ENCODE results near the gene JMJD8.

The JMJD8 gene

GRCh38 chr16:660132-660458 lies 24.0 kb downstream of the JMJD8 start:
- no peak for DNase-seq (ENCODE audit: low read depth in 2 of 2)

GRCh38 chr16:659618-660017 lies 24.5 kb downstream of the JMJD8 start:
- no peak for DNase-seq (ENCODE audit: low read depth in 2 of 2)

- DNase-seq (ENCODE audit: low read depth in 2 of 2): no peak
Measured at GRCh38 chr16:658679-659571, 25.2 kb downstream of the JMJD8 start.

DNA sequence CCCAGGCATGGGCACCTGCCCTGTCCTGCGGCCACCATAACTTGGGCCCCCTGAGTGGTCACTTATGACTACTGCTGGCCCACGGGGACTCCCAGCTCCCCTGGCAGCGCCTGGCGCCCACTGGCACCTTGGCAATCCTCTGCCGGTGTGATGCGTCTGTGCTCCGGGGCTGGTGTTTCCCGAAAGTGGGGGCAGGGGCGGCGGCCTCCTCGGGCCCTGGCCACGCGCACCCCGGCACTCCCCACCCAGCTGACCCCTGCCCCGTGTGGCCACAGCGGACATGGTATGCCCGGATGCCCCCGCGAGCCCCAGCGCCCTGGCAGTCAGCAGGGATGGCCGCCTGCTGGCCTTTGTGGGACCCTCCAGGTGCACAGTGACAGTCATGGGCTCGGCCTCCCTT lies 26.6 kb downstream of the JMJD8 start:
- DNase-seq (ENCODE audit: low read depth in 2 of 2): no peak

GRCh38 chr16:654034-654433 lies 30.1 kb downstream of the JMJD8 start:
- DNase-seq (ENCODE audit: low read depth in 2 of 2): no peak

DNA sequence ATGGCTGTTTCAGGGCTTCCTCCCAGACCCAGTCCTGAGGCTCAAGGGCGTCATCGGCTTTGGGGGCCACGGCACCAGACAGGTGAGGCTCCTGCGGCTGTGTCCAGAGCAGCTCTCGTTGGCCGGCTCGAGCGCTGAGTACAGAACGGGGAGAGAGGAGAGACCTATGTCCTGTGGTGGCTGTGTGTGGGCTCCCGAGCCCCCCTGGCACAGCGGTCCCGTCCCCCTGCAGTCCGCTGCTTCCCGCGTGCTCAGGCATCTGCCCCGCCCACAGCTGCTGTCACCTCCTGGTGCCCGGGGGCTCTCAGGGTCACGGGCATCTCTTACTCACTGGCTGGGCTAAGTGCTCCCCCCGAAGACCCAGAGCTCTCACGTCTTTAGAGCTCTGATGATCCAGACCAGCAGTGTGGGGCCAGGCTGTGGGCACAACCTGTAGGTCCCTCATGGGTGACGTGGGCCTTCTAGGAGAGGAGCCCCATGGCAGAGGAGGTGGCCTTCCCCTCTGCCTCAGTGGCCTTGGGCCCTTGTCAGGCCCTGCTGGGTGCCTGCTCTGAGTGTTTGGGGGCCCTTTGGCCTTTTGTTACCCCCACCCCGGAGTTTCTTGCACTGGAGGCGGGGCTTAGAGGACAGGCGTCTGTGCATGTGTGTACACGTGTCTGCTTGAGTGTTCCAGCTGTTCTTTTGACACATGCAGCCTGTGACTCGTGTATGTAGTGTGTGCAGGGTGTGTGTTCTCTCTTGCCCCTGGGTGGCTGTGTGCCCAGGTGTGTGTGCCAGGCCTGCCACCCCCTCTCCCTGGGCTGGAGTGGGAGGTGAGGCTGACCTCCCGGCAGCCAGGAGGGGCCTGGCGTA lies 31.5 kb downstream of the JMJD8 start:
- no peak for DNase-seq (ENCODE audit: low read depth in 2 of 2)

GRCh38 chr16:651844-652243 lies 32.3 kb downstream of the JMJD8 start:
- DNase-seq (ENCODE audit: low read depth in 2 of 2): no peak

DNA sequence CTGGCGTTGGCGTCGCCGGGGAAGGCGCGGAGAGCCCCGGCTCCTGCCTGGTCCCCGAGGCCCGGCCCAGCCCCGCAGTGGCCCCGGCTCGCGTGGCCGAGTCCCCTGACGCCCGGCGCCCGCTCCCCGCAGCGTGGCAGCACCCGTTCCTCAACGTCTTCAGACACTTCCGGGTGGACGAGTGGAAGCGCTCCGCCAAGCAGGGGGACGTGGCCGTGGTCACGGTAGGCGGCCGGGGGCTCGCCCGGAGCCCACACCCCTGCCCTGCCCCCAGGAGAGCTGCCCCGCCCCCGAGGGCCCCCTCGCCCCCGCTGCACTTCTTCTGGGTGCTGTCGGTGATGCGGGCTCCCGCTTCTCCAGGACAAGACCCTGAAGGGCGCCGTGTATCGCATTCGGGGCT lies 34.5 kb downstream of the JMJD8 start:
- no peak for DNase-seq (ENCODE audit: low read depth in 2 of 2)

DNA sequence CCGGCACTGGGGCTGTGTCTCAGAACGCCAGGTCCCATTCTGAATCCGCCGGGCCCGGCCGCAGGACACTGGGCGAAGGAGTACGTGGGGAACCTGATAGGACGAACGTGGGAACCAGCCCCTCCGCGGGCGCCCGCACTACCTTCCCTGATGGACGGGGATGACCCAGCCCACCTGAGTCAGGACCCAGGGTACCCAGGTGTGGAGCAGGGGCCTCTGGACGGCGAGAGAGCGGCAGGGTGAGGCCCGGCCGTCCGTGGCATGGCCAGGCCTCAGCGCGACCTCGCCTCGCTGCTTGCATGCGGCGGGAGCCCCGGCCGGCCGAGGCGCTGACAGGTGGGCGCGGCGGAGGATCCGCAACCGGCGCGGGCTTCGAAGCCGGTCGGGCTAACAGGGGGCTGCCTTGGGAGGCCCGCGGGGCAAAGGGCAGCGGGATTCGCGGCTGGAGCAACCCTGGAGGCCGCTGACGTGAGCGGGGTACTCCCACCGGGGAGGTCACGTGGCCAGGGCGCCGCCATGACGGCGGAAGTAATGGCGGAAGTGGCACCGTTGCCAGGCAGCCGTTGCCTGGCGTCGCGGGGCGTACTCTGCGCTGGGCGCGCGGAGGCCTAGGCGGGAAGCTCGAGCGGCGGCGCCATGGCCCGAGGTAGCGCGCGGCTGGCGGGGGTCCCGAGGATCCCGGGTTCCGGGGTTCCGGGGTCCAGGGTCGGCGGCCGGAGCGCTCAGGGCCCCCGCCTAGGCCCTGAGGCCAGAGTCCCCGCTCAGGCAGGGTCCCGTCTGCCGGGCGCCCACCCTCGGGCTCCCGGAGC lies 35.1 kb downstream of the JMJD8 start, which contains the start of gene WDR90:
TSS of gene WDR90 (plus strand) at position 585 of the 809 bp plus-strand sequence. CDS start at position 637, 52 bp downstream.
- DNase-seq (ENCODE audit: low read depth in 2 of 2): peak; percentile 92

DNA sequence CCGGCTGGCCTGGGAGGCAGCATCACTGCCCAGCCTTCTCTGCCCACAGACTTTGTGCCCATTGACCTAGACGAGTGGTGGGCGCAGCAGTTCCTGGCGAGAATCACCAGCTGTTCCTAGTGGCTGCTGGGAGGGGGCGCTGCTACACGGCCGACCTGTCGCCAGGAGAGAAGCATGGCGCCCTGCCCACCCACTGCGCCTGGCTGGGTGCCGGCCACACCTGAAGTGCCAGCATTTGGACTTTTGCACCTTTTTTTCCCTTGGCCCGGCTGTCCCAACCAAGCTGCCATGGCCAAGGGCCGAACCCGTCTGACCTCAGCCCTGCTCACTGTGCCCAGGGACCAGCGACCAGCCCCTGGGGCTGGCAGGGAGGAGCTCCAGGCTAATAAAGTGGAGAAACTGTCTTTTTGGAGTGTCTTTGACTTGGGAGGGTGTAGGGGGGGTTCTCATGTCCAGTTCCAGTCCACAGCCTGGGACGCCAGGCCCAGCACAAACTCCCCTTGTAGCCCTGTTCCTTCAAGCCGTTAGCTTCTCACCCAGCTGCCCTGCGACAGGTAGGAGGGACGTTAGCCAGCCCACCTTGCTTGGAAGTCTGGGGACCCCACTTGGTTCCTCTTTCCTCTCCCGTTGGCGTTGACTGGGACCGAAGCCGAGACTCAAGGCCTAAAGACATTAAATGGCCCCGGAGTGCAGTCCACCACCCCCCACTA lies 35.9 kb downstream of the JMJD8 start:
- DNase-seq (ENCODE audit: low read depth in 2 of 2): peak in 1 of 2 donors; percentile 42

DNA sequence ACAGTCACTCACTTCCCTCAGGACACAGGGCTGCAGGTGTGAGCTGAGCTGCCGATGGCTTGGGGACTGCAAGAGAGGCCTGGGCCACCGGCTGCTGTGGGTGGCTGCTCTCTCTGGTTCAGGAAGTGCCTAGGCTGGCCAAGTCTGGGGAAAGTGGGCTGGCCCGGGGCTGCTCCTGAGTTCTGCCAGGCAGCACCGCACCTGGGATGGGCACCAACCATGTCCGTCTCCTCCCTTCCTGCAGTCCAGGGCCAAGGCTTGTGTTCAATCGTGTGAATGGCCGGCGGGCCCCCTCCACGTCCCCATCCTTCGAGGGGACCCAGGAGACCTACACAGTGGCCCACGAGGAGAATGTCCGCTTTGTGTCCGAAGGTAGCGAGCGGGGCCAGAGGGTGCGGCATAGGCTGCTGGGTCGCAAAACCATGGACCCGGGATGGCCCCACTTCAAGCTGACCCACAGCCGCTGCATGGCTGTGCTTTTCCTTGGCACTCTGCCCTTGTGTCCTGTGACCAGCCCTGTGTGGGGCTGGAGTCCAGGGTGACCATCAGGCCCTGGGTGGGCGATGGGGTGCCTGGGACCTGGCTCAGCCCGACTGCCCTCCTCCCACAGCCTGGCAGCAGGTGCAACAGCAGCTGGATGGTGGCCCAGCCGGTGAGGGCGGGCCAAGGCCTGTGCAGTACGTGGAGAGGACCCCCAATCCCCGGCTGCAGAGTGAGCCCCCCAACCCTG lies 36.8 kb downstream of the JMJD8 start:
- no peak for DNase-seq (ENCODE audit: low read depth in 2 of 2)

DNA sequence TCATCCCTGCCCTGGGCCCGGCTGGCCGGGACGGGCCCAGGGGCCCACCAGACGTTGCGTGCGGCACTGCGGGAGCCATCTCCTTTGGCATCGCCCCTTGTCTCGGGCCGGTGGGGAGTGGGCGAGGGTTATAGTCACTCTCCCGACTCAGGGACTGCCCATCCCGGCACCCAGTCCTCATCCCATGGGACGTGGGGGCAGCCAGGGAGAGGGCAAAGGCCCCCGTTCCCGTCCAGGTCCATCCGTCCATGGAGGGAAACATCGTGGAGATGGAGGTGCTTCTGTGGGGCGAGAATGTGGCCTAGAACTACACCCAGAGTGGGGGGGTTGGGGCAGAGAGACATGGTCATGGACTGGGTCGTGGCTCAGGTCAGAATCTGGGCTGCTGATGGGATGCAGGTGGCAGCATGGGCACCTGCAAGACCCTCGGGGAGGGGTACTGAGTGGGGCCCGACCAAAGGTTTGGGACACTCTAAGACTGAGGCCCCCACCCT lies 37.4 kb downstream of the JMJD8 start:
- DNase-seq (ENCODE audit: low read depth in 2 of 2): no peak

DNA sequence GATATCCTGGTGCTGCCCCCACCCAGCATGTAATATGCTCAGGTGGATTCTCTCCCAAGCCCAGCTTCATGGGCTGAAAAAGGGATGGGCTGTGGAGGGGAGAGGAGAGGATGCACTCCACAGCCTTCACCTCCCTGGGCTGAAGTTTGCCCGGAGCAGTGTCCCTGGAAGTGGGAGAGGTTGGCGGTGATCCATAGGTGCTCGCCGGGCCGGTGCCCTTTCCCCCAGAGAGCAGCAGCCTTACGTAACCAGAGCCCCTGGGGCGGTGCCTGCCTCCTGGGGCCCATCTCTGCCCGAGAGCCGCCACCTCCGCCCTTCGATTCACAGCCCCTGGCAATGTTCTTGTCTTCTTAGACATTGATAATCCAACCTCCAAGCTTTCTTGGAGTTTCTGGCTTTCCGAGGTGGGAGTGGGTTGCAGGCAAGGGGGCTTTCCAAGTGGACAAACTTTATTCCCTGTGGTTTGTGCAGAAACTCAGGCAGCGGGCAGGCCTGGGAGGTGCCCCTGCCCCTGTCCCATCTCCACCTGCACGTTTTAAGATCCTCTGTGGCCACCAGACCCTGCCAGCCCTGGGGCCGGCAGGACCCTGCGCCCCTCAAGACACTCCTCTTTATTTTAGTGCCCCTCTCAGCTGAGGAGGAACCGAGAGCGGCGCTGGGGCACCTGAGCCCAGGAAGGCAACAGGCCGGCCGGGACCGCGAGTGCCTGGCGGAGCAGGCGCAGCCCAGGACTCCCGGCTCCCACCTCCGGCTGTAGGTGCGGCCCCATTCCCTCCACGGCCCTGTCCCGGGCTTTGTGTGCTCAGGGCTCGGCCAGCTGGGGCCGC lies 38.1 kb downstream of the JMJD8 start:
- no peak for DNase-seq (ENCODE audit: low read depth in 2 of 2)

DNA sequence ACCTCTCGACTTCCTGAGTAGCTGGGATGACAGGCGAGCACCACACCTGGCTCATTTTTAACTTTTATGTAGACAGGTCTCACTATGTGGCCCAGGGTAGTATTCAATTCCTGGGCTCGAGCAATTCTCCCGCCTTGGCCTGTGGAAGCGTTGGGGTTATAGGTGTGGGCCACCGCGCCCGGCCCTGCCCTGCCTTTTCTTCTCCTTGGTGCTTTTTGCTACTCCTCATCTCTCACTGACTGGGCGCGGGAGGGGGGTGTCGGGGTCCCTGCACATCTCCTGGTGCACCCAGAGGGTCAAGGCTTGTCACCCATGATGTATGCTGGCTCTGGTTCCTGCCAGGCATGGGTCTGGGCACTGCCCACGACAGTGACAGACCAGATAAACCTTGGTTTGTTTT lies 39.6 kb downstream of the JMJD8 start:
- no peak for DNase-seq (ENCODE audit: low read depth in 2 of 2)

DNA sequence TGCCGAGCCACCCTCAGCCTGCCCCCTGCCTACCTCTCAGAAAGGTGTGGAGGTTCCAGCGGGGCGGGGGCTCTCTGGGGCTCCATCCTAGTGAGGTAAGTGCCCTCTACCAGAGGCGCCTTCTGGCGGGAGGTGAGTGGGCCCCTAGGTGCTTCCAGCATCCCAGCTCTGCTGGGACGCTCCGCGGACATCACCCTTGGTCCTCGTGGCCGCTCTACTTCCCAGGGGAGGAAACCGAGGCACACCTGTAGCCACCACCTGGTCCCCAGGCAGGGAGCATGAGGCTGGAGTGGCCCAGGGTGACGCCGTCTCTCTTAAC lies 41.1 kb downstream of the JMJD8 start:
- no peak for DNase-seq (ENCODE audit: low read depth in 2 of 2)

- no peak for DNase-seq (ENCODE audit: low read depth in 2 of 2)
Measured at GRCh38 chr16:642189-643049, 41.7 kb downstream of the JMJD8 start.

DNA sequence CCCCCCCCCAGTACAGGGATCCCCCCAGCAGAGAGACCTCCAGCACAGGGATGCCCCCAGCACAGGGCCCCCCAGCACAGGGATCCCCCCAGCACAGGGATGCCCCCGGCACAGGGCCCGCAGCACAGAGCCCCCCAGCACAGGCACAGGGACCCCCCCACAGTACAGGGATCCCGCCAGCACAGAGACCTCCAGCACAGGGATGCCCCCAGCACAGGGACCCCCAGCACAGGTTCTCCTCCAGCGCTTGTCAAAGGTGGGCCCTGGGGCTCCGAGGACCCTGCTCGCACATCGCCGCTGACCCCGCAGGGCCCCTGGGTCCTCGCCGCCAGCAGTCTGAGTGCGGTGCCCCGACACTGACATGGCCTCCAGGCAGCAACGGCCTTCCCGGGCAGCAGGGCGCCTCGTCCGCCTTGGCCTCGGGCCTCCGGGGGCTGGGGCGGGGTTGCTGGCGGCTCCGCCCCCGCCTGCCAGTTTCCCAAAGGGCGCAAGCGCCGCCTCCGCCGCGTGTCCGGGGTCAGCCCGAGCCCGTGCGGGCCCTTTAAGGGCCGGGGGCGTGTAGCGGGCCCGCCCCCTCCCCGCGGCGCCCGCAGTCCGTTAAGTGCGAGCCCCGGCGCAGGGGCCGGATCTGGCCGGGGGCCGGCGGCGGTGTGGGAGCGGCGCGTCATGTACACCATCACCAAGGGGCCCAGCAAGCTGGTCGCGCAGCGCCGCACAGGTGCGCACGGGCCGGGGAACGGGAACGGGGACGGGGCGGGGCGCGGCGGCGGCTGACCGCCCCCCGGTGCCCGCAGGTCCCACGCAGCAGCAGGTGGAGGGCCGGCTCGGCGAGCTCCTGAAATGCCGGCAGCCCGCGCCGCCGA lies 42.6 kb downstream of the JMJD8 start, which contains the start of gene MCRIP2:
TSS of gene MCRIP2 (plus strand) at position 503 of the 863 bp plus-strand sequence. CDS start at position 667, 164 bp downstream.
- DNase-seq (ENCODE audit: low read depth in 2 of 2): peak; percentile 75 to 76

DNA sequence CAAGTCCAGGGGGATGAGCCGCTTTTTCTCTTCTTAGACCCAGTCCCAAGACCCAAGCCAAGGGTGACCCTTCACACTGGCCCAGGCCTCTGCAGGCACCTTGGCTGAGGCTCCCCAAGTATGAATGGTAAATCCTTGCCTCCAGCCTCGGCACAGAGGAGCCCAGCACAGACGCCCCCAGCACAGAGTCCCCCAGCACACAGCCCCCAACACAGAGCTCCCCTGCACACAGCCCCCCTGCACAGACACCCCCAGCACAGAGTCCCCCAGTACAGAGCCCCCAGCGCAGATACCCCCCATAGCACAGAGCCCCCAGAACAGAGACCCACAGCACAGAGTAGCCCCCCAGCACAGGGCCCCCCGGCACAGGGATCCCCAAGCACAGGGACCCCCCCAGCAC lies 43.5 kb downstream of the JMJD8 start:
- DNase-seq (ENCODE audit: low read depth in 2 of 2): no peak
